ENCODE measurements around the gene SCFD2.

The SCFD2 gene

GRCh38 chr4:52912608-52913007 is 453.3 kb downstream of the SCFD2 start:
- DNase-seq = no peak

GRCh38 chr4:52911684-52912294 is 454.1 kb downstream of the SCFD2 start:
- DNase-seq = peak; percentile 1 to 7

GRCh38 chr4:52910115-52910514 is 455.7 kb downstream of the SCFD2 start:
- no peak for DNase-seq

DNA sequence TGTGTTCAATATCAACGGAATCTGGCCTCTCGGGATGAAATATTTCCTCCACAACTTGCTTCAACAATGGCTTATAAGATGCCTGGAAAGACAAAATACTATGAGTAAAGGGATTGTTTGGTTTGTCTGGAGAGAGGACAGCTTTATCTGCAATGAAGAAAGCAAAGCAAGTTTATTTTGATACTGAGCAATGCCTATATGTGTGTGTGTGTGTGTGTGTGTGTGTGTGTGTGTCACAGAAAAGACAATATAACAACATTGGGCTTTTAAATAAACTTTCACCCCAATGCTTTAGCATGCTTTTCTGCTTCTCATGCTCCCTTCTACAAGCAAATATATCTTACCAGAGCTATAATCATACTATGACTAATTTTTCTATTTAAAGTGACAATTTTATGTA is 458.4 kb downstream of the SCFD2 start:
- DNase-seq = no peak

- no peak for DNase-seq
Measured at GRCh38 chr4:52904421-52904820, 461.4 kb downstream of the SCFD2 start.

- DNase-seq = no peak
Measured at GRCh38 chr4:52903273-52903672, 462.6 kb downstream of the SCFD2 start.

DNA sequence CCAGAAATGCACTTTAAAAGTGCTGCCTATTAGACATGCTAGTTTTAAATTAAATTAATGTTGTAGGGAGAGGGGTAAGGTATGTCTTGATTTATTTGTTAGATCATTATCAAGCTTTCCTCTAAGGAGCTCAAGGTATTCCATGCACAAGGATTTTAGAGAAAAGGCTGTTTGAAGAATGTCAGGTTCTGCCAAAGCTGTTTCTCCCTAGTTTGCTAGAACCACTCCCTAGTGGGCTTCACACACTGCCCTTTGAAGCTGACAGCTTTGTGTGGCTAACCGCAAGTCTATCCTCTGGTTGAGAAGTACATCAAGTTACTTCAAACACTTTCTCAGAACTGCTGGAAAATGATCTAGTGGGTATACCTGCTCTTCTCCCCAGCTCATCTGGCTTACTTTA is 471.4 kb downstream of the SCFD2 start:
- DNase-seq = no peak

- no peak for DNase-seq
Measured at GRCh38 chr4:52892880-52893279, 473.0 kb downstream of the SCFD2 start.

DNA sequence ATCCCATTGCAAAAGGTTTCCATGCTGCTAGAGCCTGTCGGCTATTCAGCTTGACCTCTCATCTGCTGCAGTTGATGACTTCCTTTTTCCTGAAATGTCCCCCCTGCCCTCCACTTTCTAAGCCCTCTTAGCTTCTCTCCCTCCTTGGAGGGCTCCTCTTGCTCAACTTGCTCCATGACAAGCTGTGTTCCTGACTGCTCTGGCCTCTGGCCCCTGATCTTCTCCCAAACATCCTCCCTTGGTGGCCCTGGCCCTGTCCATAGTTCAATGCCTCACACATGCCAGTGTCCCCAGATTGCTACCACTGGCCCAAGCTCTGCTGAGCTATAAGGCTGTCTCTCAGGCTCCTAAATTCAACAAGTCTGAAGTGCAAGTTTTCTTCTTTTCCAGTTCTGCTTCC is 474.1 kb downstream of the SCFD2 start:
- no peak for DNase-seq

GRCh38 chr4:52890521-52890791 is 475.4 kb downstream of the SCFD2 start:
- no peak for DNase-seq

- DNase-seq = no peak
Measured at GRCh38 chr4:52889778-52890520, 475.9 kb downstream of the SCFD2 start.

- DNase-seq = no peak
Measured at GRCh38 chr4:52889354-52889753, 476.5 kb downstream of the SCFD2 start.

- no peak for DNase-seq
Measured at GRCh38 chr4:52884994-52885393, 480.9 kb downstream of the SCFD2 start.

GRCh38 chr4:52883707-52884669 is 481.9 kb downstream of the SCFD2 start:
- DNase-seq = no peak

GRCh38 chr4:52883183-52883621 is 482.7 kb downstream of the SCFD2 start:
- no peak for DNase-seq

GRCh38 chr4:52880994-52881393 is 484.9 kb downstream of the SCFD2 start:
- no peak for DNase-seq

DNA sequence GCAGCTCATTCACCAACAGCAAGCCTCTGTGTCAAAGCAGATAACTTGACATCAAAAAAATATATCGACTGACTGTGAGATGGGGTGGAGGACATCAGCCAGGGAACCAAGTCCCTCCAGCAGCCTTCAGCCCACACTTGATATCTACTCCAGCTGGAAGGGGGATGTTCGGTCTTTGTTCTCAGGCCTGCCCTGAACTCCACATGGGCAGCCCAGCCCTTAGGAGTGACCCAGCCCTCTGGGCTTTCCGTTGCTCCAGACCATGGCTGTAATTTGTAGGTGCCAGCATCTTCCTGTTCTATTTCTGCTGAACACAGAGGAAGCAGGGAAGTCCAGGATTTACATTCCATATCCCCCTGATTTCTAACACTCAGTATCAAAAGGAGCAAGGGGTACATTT is 486.4 kb downstream of the SCFD2 start:
- no peak for DNase-seq

DNA sequence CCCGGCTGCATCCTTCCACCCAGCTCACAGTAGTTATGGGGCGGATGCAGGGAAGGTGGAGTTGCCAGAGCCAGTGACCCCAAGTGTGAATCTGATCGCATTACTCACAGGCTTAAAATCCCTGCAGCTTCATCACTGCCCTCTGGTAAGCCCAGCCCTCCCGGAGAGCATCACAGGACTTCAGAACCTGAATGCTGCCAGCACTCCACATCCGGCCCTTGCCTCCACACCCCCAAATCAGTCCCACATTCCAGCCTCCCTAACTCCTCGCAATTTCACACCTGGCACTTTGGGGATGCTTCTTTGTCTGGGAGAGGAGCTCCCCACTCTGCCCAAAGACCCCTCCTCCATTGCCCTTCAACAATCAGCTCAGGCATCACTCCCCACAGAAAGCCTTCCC is 488.2 kb downstream of the SCFD2 start:
- DNase-seq = no peak

- DNase-seq = no peak
Measured at GRCh38 chr4:52877036-52877435, 488.8 kb downstream of the SCFD2 start.

GRCh38 chr4:52876069-52876468 is 489.8 kb downstream of the SCFD2 start:
- DNase-seq = no peak

DNA sequence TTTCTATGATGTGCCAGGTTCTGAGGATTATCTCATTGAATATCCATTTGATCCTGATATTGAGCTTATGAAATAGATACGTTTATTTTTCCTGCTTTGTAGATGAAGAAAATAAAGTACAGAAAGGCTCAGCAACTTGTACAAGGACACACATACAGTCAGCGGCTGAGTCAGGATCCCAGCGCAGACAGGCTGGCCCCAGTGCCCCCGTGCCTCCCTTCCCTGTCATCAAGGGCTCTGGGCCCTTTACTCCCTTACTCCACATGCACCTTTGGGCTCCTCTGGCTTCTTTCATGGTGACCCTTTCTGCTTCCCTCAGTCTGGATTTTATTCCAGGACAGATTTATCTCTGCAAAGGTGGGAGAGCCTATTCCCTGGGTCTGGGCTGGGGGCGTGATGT is 490.9 kb downstream of the SCFD2 start:
- no peak for DNase-seq

GRCh38 chr4:52873861-52874343 is 492.0 kb downstream of the SCFD2 start:
- DNase-seq = no peak

DNA sequence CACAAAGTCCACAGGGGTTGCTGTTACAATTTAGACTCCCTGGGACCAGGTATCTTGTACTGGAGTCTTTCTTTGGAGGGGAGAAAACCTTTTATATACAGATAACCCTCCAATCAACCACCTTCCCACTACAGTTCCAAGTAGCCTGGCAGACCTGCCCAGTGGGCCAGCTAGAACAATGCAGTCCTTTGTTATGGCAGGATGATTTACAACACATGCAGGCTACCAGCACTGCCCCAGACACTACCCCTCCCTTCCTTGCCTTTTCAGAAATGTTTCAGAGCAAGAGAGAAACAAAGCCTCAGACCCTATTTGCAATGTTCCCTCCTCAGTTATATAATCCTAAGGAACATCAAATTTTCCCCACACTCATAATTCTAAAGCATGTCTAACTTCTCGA is 492.7 kb downstream of the SCFD2 start:
- no peak for DNase-seq

- no peak for DNase-seq
Measured at GRCh38 chr4:52870225-52870624, 495.6 kb downstream of the SCFD2 start.
